Panc1 (cell line): ENCODE measurements around the gene STX18. TPM values are rescaled to one million over a fixed set of nuclear protein-coding genes. Genes with fewer than 3 reads are reported as not detected.

Experiments used
- ATAC-seq: fragments of 200-7000 bp; cut with Tn5 transposase; 2 replicates; pipeline ENCODE4 v1.9.1; 2020; ENCODE audit warnings: mild to moderate bottlenecking, moderate library complexity
- BruUV-seq: library from RNA; stranded (reverse); fragments of 400-500 nt; replicated peaks from 2 replicates; lab custom pipeline; 2021; lab: Mats Ljungman, UMichigan
- CTCF ChIA-PET: fragments of 300-600 bp; sonication (Branson Sonifier 250); formaldehyde crosslinking; loops from one replicate; lab custom pipeline; 2022; ENCODE audit warnings: antibody characterized with exemption; lab: Charles Lee
- POLR2A ChIA-PET: fragments of 300-600 bp; sonication (Branson Sonifier 250); formaldehyde crosslinking; loops from one replicate; lab custom pipeline; 2022; ENCODE audit warnings: antibody characterized with exemption; lab: Charles Lee
- DNase-seq: peaks from one replicate; pipeline ENCODE4 v3.0.0-alpha.2; 2010; ENCODE audit warnings: low read depth, low spot score
- H3K27ac ChIP-seq: 2 replicates; pipeline ENCODE4 v1.5.1; 2011; ENCODE audit warnings: mild to moderate bottlenecking, low read length, inconsistent platforms
- H3K27me3 ChIP-seq: fragments of 200-500 bp; sonication (Bioruptor generic); 2 replicates; pipeline ENCODE4 v1.6.0; 2014; ENCODE audit warnings: low read length, inconsistent platforms; ENCODE audit not compliant: control insufficient read depth, insufficient read depth
- H3K36me3 ChIP-seq: fragments of 200-500 bp; sonication (Bioruptor generic); 2 replicates; pipeline ENCODE4 v1.5.1; 2014; ENCODE audit warnings: inconsistent platforms, mild to moderate bottlenecking, low read length, moderate library complexity; ENCODE audit not compliant: control insufficient read depth, insufficient read depth
- H3K4me1 ChIP-seq: 2 replicates; pipeline ENCODE4 v1.5.1; 2011; ENCODE audit warnings: inconsistent platforms, mild to moderate bottlenecking, low read length, moderate library complexity; ENCODE audit not compliant: control insufficient read depth, insufficient read depth
- H3K4me3 ChIP-seq, 2 experiments: 2 replicates each; pipeline ENCODE4 v1.5.1; 2011 to 2012; ENCODE audit warnings: low read depth in 2 of 2, low read length in 2 of 2, mild to moderate bottlenecking in 2 of 2, inconsistent platforms in 1 of 2, moderate library complexity in 1 of 2
- H3K9me3 ChIP-seq: fragments of 200-500 bp; sonication (Bioruptor generic); 2 replicates; pipeline ENCODE4 v1.5.1; 2014; ENCODE audit warnings: low read depth, mild to moderate bottlenecking, inconsistent platforms, low read length, moderate library complexity; ENCODE audit not compliant: control insufficient read depth, insufficient read depth
- POLR2AphosphoS5 ChIP-seq: IDR thresholded peaks from 2 replicates; pipeline ENCODE4 v1.6.1; 2012; ENCODE audit warnings: mild to moderate bottlenecking, low read depth, low read length, moderate library complexity
- SIN3A ChIP-seq: IDR thresholded peaks from 2 replicates; pipeline ENCODE4 v1.6.1; 2012; ENCODE audit warnings: low read depth, mild to moderate bottlenecking, low read length, moderate library complexity, borderline replicate concordance; ENCODE audit not compliant: insufficient read depth
- TCF7L2 ChIP-seq: IDR thresholded peaks from 2 replicates; pipeline ENCODE4 v1.6.1; 2011; ENCODE audit warnings: mild to moderate bottlenecking, low read depth, low read length, inconsistent platforms
- in situ Hi-C: cut with HindIII; loops from 2 replicates; pipeline ENCODE4 v1.10.0; 2016; ENCODE audit warnings: low sequenced_read_pairs, low pct_unique_long_range_greater_than_20kb
- intact Hi-C: fragments of 100-400 bp; cut with micrococcal nuclease; formaldehyde crosslinking; loops from one replicate; pipeline ENCODE4 v1.10.0; 2022; ENCODE audit not compliant: unreplicated experiment
- total RNA-seq: library from RNA; stranded (reverse); gene quantifications from one replicate; pipeline ENCODE4 v1.2.1, GENCODE V29; 2021; ENCODE audit not compliant: unreplicated experiment
- TF ChIP-seq, protein P1 (sequence below): fragments of 450-650 bp; IDR thresholded peaks from 2 replicates; pipeline ENCODE4 v1.5.1; 2017; ENCODE audit warnings: mild to moderate bottlenecking
- TF ChIP-seq, protein P2 (sequence below), 2 experiments: IDR thresholded peaks; 2 replicates each; pipeline ENCODE4 v1.6.1; 2011 to 2012; ENCODE audit warnings: low read depth in 2 of 2, control low read depth in 1 of 2, low read length in 1 of 2, mild to moderate bottlenecking in 1 of 2, moderate library complexity in 1 of 2; ENCODE audit not compliant: insufficient read depth in 1 of 2

The STX18 gene
- total RNA-seq, 1 experiment from 2014 or later = 15.0 TPM

DNA sequence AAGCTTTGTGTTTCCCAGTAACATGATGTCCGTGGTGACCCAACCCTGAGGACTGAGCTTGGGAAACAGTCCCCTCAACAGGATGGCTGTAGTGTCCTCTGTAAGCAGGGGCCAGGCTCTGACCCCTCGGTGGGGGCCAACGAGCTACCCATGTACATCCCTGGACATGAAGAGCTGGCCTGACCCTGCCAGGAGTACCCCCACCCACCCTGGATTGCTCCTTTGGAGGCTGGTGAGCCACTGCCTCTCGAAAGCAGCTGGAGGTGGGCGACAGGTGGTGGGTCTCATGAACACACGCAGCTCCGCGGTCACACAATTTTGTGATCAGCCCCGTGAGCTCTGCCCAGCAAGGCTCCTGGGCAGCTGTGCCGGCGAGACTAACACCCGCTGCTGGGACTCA is 121.4 kb downstream of the STX18 start:
- no peaks in the 10 kb centered on the region for H3K27me3 ChIP-seq
- TF ChIP-seq, protein P1, sequence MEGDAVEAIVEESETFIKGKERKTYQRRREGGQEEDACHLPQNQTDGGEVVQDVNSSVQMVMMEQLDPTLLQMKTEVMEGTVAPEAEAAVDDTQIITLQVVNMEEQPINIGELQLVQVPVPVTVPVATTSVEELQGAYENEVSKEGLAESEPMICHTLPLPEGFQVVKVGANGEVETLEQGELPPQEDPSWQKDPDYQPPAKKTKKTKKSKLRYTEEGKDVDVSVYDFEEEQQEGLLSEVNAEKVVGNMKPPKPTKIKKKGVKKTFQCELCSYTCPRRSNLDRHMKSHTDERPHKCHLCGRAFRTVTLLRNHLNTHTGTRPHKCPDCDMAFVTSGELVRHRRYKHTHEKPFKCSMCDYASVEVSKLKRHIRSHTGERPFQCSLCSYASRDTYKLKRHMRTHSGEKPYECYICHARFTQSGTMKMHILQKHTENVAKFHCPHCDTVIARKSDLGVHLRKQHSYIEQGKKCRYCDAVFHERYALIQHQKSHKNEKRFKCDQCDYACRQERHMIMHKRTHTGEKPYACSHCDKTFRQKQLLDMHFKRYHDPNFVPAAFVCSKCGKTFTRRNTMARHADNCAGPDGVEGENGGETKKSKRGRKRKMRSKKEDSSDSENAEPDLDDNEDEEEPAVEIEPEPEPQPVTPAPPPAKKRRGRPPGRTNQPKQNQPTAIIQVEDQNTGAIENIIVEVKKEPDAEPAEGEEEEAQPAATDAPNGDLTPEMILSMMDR = no peak
- no peak for TF ChIP-seq TCF7L2
- TF ChIP-seq POLR2AphosphoS5 = no peak
- TF ChIP-seq SIN3A = no peak
- TF ChIP-seq, protein P2, sequence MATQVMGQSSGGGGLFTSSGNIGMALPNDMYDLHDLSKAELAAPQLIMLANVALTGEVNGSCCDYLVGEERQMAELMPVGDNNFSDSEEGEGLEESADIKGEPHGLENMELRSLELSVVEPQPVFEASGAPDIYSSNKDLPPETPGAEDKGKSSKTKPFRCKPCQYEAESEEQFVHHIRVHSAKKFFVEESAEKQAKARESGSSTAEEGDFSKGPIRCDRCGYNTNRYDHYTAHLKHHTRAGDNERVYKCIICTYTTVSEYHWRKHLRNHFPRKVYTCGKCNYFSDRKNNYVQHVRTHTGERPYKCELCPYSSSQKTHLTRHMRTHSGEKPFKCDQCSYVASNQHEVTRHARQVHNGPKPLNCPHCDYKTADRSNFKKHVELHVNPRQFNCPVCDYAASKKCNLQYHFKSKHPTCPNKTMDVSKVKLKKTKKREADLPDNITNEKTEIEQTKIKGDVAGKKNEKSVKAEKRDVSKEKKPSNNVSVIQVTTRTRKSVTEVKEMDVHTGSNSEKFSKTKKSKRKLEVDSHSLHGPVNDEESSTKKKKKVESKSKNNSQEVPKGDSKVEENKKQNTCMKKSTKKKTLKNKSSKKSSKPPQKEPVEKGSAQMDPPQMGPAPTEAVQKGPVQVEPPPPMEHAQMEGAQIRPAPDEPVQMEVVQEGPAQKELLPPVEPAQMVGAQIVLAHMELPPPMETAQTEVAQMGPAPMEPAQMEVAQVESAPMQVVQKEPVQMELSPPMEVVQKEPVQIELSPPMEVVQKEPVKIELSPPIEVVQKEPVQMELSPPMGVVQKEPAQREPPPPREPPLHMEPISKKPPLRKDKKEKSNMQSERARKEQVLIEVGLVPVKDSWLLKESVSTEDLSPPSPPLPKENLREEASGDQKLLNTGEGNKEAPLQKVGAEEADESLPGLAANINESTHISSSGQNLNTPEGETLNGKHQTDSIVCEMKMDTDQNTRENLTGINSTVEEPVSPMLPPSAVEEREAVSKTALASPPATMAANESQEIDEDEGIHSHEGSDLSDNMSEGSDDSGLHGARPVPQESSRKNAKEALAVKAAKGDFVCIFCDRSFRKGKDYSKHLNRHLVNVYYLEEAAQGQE (IDR thresholded peaks at IDR 0.05; ENCODE audit: insufficient read depth in 1 of 2, low read depth in 2 of 2, low read length in 1 of 2) = no peak
- CTCF ChIA-PET = no interaction called here
- no peak overlapping the region for H3K27ac ChIP-seq
- in situ Hi-C loops (no loop called here), intact Hi-C loops (no loop called here)
- no TSS peak for BruUV-seq
- ATAC-seq (no peak), DNase-seq (no peak)
- H3K9me3 ChIP-seq = no peaks in the 10 kb centered on the region
- no peaks in the 10 kb centered on the region for H3K4me1 ChIP-seq
- POLR2A ChIA-PET = interaction anchor here (0.6 kb wide), 1 partner anchor 317 kb away, joined by 3 read pairs; no protein-coding TSS in a partner anchor
- H3K36me3 ChIP-seq = no peaks in the 10 kb centered on the region; the same call in 1 of the 2 replicates
- H3K4me3 ChIP-seq = no peak overlapping the region

DNA sequence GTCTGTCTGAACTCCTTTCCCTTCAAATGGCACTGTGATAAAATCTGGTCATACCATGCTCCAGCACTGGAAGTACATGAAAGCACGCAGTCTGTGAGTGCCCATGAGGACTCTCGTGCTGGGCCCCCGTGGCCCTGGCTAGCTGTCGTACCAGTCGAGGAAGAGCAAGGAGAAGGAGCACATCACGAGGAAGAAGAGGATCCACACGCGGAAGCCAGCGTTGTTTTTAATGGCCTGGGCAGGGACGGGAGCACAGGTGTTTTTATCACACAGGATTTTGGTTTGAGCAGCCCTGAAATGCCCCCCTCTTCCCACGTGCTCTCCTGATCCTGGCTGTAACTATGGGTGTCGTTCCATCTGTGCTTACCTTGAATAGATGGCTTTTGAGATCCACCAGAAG is 122.0 kb downstream of the STX18 start:
- BruUV-seq = no TSS peak
- no peak overlapping the region for H3K27ac ChIP-seq
- H3K36me3 ChIP-seq = no peaks in the 10 kb centered on the region; the same call in 1 of the 2 replicates
- ChIA-PET POLR2A (no interaction called here), CTCF (no interaction called here)
- H3K27me3 ChIP-seq = no peaks in the 10 kb centered on the region
- ATAC-seq (no peak), DNase-seq (no peak)
- H3K4me3 ChIP-seq = no peak overlapping the region
- in situ Hi-C loops (no loop called here), intact Hi-C loops (no loop called here)
- TF ChIP-seq, protein P2 (IDR thresholded peaks at IDR 0.05; ENCODE audit: insufficient read depth in 1 of 2, low read depth in 2 of 2, low read length in 1 of 2) = no peak
- TF ChIP-seq, protein P1 = no peak
- TF ChIP-seq TCF7L2 (no peak), POLR2AphosphoS5 (no peak), SIN3A (no peak)
- H3K9me3 ChIP-seq = no peaks in the 10 kb centered on the region
- no peaks in the 10 kb centered on the region for H3K4me1 ChIP-seq
